GM12878 (cell line): Measurements from ENCODE around the gene RPRD1B. TPM values are rescaled to one million over a fixed set of nuclear protein-coding genes. Genes with fewer than 3 reads are reported as not detected.

Experiments used
- ATAC-seq: fragments of 200-7000 bp; cut with Tn5 transposase; 3 replicates; pipeline ENCODE4 v1.9.1; 2020; ENCODE audit warnings: mild to moderate bottlenecking, moderate library complexity
- BruUV-seq: library from RNA; stranded (reverse); fragments of 400-500 nt; replicated peaks from 2 replicates; lab custom pipeline; 2021; lab: Mats Ljungman, UMichigan
- CTCF ChIA-PET: fragments of 300-600 bp; sonication (Branson Sonifier 250); formaldehyde crosslinking; extraction: SDS; loops from one replicate; lab custom pipeline; 2021; ENCODE audit warnings: inconsistent platforms; lab: Yijun Ruan, JAX
- POLR2A ChIA-PET: fragments of 350-600 bp; formaldehyde crosslinking; extraction: SDS; loops from one replicate; lab custom pipeline; 2021; ENCODE audit warnings: inconsistent platforms; lab: Charles Lee
- RAD21 ChIA-PET: fragments of 300-600 bp; sonication (Branson Sonifier 250); formaldehyde crosslinking; loops from one replicate; lab custom pipeline; 2023; ENCODE audit warnings: antibody characterized with exemption; ENCODE audit not compliant: unreplicated experiment; lab: Charles Lee
- SMC1A ChIA-PET: fragments of 300-600 bp; sonication (Branson Sonifier 250); formaldehyde crosslinking; loops from one replicate; lab custom pipeline; 2023; ENCODE audit not compliant: unreplicated experiment, uncharacterized antibody; lab: Charles Lee
- DNase-seq: peaks from one replicate; pipeline ENCODE4 v3.0.0-alpha.2; 2011; ENCODE audit warnings: low read depth, low spot score
- FAIRE-seq: peaks from 3 replicates; lab custom pipeline; 2011; peaks lifted over from hg19 to GRCh38; lab: Jason Lieb, UNC
- H2AFZ ChIP-seq: 2 replicates; pipeline ENCODE4 v1.6.0; 2011; ENCODE audit warnings: low read depth, low read length, control low read depth; ENCODE audit not compliant: control insufficient read depth
- H3K27ac ChIP-seq: 2 replicates; pipeline ENCODE4 v1.5.1; 2011; ENCODE audit warnings: control low read depth; ENCODE audit not compliant: control insufficient read depth, insufficient read depth
- H3K27me3 ChIP-seq, 2 experiments: replicated peaks in 1 of 2; 2 replicates each; pipeline versions ENCODE4 v1.6.0 to v1.6.1; 2011; ENCODE audit warnings: low read length in 1 of 2; ENCODE audit not compliant: control insufficient read depth in 2 of 2, insufficient read depth in 2 of 2
- H3K36me3 ChIP-seq, 2 experiments: 2 replicates each; pipeline ENCODE4 v1.5.1; 2011; ENCODE audit warnings: low read length in 1 of 2; ENCODE audit not compliant: control insufficient read depth in 2 of 2, insufficient read depth in 2 of 2
- H3K4me1 ChIP-seq: 2 replicates; pipeline ENCODE4 v1.6.1; 2011; ENCODE audit warnings: mild to moderate bottlenecking, low read length, moderate library complexity, mixed read lengths; ENCODE audit not compliant: control insufficient read depth, insufficient read depth
- H3K4me2 ChIP-seq: 2 replicates; pipeline ENCODE4 v1.6.0; 2011; ENCODE audit warnings: control low read depth; ENCODE audit not compliant: control insufficient read depth, insufficient read depth
- H3K4me3 ChIP-seq: fragments of 200-600 bp; sonication (generic); 2 replicates; pipeline ENCODE4 v1.5.1; 2016
- H3K79me2 ChIP-seq: 2 replicates; pipeline ENCODE4 v1.6.0; 2011; ENCODE audit warnings: low read length; ENCODE audit not compliant: control insufficient read depth, insufficient read depth
- H3K9ac ChIP-seq: 2 replicates; pipeline ENCODE4 v1.8.0; 2011; ENCODE audit warnings: low read length, control low read depth, mixed read lengths; ENCODE audit not compliant: control insufficient read depth, insufficient read depth
- H3K9me3 ChIP-seq: replicated peaks from 3 replicates; pipeline ENCODE4 v1.5.1; 2011; ENCODE audit warnings: mild to moderate bottlenecking, low read length; ENCODE audit not compliant: control insufficient read depth, insufficient read depth
- H4K20me1 ChIP-seq: 2 replicates; pipeline ENCODE4 v1.6.0; 2011; ENCODE audit not compliant: control insufficient read depth, insufficient read depth
- CHD2 ChIP-seq: IDR thresholded peaks from 2 replicates; pipeline ENCODE4 v1.6.1; 2011; ENCODE audit warnings: low read depth, low read length, improper control_type of control experiment, borderline replicate concordance
- HDGF ChIP-seq: fragments of 450-650 bp; IDR thresholded peaks from 2 replicates; pipeline ENCODE4 v1.6.1; 2016; ENCODE audit warnings: antibody characterized with exemption
- IRF3 ChIP-seq: fragments of 450-650 bp; IDR thresholded peaks from 2 replicates; pipeline ENCODE4 v1.6.1; 2014; ENCODE audit warnings: mild to moderate bottlenecking
- POU2F2 ChIP-seq: IDR thresholded peaks from 3 replicates; pipeline ENCODE4 v1.6.1; 2011; ENCODE audit warnings: low read depth, mild to moderate bottlenecking, low read length, borderline replicate concordance
- SPI1 ChIP-seq: IDR thresholded peaks from 2 replicates; pipeline ENCODE4 v1.6.1; 2011; ENCODE audit warnings: low read depth, mild to moderate bottlenecking, low read length, moderate library complexity, borderline replicate concordance; ENCODE audit not compliant: insufficient read depth
- TAF1 ChIP-seq: IDR thresholded peaks from 2 replicates; pipeline ENCODE4 v1.6.1; 2011; ENCODE audit warnings: mild to moderate bottlenecking, low read depth, low read length, borderline replicate concordance
- WGBS: methylation state at CpG from one replicate; pipeline ENCODE4 v1.1.6; 2016; ENCODE audit warnings: low lambda C conversion rate; ENCODE audit not compliant: insufficient replicate concordance, insufficient coverage; ENCODE audit errors: missing lambda C conversion rate; 5-methylcytosine and 5-hydroxymethylcytosine counted together
- in situ Hi-C: fragments of 300-500 bp; cut with MboI; formaldehyde crosslinking; loops from 9 replicates; pipeline ENCODE4 v1.14.3; 2018; ENCODE audit warnings: mixed read lengths
- intact Hi-C: fragments of 100-400 bp; cut with micrococcal nuclease; formaldehyde crosslinking; loops from one replicate; pipeline ENCODE4 v1.14.2; 2022; ENCODE audit not compliant: unreplicated experiment
- polyA plus RNA-seq, 11 experiments: library from polyadenylated mRNA; depleted of rRNA in 4 of 11; unstranded in 6 of 11; stranded (reverse) in 5 of 11; fragments of >200 nt; fragmentation: Nextera tagmentation in 4 of 11; fragmentation: Illumina TruSeq in 1 of 11; extraction: Ambion mirVana in 4 of 11; extraction: Trizol in 1 of 11; gene quantifications; 1 replicate in 1 of 11; 2 replicates in 10 of 11; pipeline versions ENCODE4 v1.2.1 to v1.2.3, GENCODE V29; 2011 to 2016; ENCODE audit warnings: inconsistent platforms in 2 of 11, missing spikeins in 2 of 11, low read depth in 1 of 11
- total RNA-seq, 4 experiments: library from RNA; depleted of rRNA in 3 of 4; stranded (reverse); fragments of >200 nt in 3 of 4; fragmentation: Illumina TruSeq in 1 of 4; extraction: Trizol in 1 of 4; gene quantifications; 2 replicates each; pipeline versions ENCODE4 v1.2.1 to v1.2.3, GENCODE V29; 2013 to 2021

RPRD1B gene
- total and polyA plus RNA-seq, 10 of the 15 experiments (the other 5 are each of a cell fraction or from before 2014, with no cell fraction given): 5.2 to 40.2 (median 30.0) TPM

GRCh38 chr20:38055294-38055693, 21.7 kb downstream of the RPRD1B start (continued):
- TF ChIP-seq IRF3: no peak
- no peak for TF ChIP-seq CHD2
- TF ChIP-seq HDGF: no peak

- ChIA-PET SMC1A (interaction anchor here (0.8 to 1.1 kb wide), 5 partner anchors 8 to 166 kb away, joined by 3 to 6 read pairs (median 4); no protein-coding TSS in a partner anchor), POLR2A (no interaction called here), RAD21 (interaction anchor here (1.0 to 1.7 kb wide), 4 partner anchors 56 to 166 kb away, joined by 3 to 8 read pairs (median 6); no protein-coding TSS in a partner anchor), CTCF (interaction anchor here (1.1 to 19.0 kb wide), 4 partner anchors 20 to 165 kb away, joined by 3 to 404 read pairs (median 132); no protein-coding TSS in a partner anchor)
- H3K27ac ChIP-seq: no peak overlapping the region
- TF ChIP-seq SPI1 (0 out of 2 replicates have a peak, but pooled peaks have one; percentile 9), TAF1 (no peak), POU2F2 (no peak)
- no peak overlapping the region for H3K4me3 ChIP-seq
- peaks cover 15% of the 10 kb centered on the region for H3K79me2 ChIP-seq
- BruUV-seq: no TSS peak
- no peak overlapping the region for H3K4me2 ChIP-seq
- H3K27me3 ChIP-seq: no peaks in the 10 kb centered on the region
- peaks cover 2% of the 10 kb centered on the region; the same call in 1 of the 3 replicates for H3K9me3 ChIP-seq
- ATAC-seq (no peak), FAIRE-seq (no peak), DNase-seq (no peak)
- intact Hi-C loops: loop anchor here (5.0 kb wide), 2 partner anchors 154 to 494 kb away; partner anchors contain the start of gene VSTM2L
- peaks cover 10 to 50% of the 10 kb centered on the region in 2 experiments for H3K36me3 ChIP-seq
- in situ Hi-C loops: loop anchor here (5.0 to 25.0 kb wide), 3 partner anchors 106 to 359 kb away; partner anchors contain the start of gene TGM2
- H3K9ac ChIP-seq: no peak overlapping the region
- no peaks in the 10 kb centered on the region for H4K20me1 ChIP-seq
- 70% methylated on average over 6 of the region's 6 CpGs for WGBS
- no peak overlapping the region for H2AFZ ChIP-seq
- peaks cover 9% of the 10 kb centered on the region for H3K4me1 ChIP-seq
Measured at GRCh38 chr20:38055848-38056247, 22.3 kb downstream of the RPRD1B start.
